GM12892 (cell line): ENCODE data around the gene HOXA7.

Experiments
- POLR2A ChIP-seq: IDR thresholded peaks from 2 replicates; pipeline ENCODE4 v1.6.1; 2011; ENCODE audit warnings: low read depth, low read length, control low read depth
- POLR2AphosphoS5 ChIP-seq: IDR thresholded peaks from 2 replicates; pipeline ENCODE4 v1.6.1; 2011; ENCODE audit warnings: low read depth, low read length, control low read depth
- TAF1 ChIP-seq: IDR thresholded peaks from 2 replicates; pipeline ENCODE4 v1.6.1; 2011; ENCODE audit warnings: low read depth, mild to moderate bottlenecking, control low read depth, low read length, borderline replicate concordance

DNA sequence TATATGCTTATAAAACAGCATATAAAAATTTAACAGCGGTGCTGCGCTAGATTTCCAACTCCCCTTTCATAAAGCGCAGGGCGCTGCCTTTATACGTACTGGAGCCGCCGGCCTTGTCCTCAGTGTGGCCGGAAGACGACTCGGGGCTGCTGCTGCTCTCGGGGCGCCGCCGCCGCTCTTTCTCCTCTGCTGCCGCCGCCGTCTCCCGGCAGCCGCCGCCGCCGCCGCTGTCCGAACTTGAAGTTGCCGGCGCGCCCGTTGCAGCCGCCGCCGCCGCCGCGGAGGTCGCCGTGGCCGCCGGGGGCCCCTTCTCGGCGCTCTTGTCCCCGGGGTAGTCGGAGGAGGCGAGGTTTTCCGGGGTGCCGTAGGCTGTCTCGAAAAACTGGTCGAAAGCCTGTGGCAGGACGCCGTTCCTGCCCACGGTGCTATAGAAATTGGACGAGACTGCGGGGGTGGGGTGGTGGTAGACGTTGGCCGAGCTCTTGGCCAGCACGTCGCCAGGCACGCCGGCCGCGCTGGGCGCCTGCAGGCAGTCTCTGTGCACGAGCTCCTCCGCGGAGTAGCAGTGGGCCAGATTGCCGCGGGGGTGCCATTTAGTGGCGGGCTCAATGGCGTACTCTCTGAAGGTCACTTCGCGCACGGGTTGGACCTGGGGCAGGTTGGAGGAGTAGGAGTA is 28.0 kb upstream of the HOXA7 start:
- TF ChIP-seq POLR2A (no peak), POLR2AphosphoS5 (no peak), TAF1 (no peak)
